OCI-LY3 (cell line): Measurements from ENCODE around the gene ST6GAL2.

Experiments
- CTCF ChIP-seq: fragments of 200-600, 300-600 bp; sonication (generic); IDR thresholded peaks from 2 replicates; pipeline ENCODE4 v1.5.1; 2014; ENCODE audit warnings: antibody characterized with exemption, low read length, low read depth
- EZH2phosphoT487 ChIP-seq: fragments of 200-600 bp; shearing (Covaris generic); IDR thresholded peaks from 2 replicates; pipeline ENCODE4 v1.6.1; 2018; ENCODE audit warnings: antibody characterized with exemption, mixed run types, low read depth

- TF ChIP-seq CTCF (no peak), EZH2phosphoT487 (no peak)
Observed at GRCh38 chr2:106931717-106932335, 45.9 kb upstream of the ST6GAL2 start.
